ENCODE results near the gene ASB3.

DNA sequence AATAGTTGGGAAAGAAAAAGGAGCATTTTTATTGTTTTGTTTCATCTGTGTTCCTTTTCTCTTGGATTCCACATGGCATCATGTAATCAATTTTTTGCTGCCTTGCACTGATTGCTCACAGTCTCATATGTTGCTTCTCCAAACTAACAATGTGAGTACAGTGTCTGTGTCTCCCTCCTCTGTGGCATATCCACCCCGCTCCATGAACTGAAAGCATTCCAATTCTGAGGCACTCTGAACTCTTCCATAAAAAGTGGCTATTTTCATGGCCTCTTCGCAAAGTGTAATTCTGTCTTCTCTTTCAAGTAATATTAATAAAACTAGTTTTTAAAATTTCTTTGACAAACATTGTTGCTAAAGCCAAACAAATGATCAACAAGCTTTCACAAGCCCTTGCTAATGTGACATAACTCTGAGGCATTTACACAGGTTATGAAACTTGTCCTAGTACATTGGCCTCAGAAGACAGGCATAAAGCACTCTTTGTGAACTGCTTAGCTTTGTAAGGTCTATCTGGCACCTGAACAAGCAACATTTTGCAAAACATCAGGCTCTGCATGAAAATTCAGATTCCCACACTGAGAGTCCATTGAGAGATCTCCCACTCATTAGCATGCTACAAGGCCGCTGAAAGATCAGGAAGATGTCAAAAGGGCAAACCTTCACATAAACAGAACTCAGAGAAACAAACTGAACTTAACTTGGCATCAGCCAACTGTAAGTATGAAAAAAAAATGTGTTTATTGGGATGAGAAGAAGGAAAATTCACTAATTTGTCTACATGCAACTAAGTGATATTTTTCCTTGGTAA lies 40.0 kb upstream of the ASB3 start:
- TF ChIP-seq CTCF (IDR thresholded peaks at IDR 0.05; ENCODE audit: low read depth, low read length, missing input control): no peak
- no peak for TF ChIP-seq GABPA (IDR thresholded peaks at IDR 0.05 in 1 of 2, conservative IDR thresholded peaks at IDR 0.05 in 1 of 2)
- TF ChIP-seq HNF4A (conservative IDR thresholded peaks at IDR 0.05): peak; percentile 90 to 91
- peak; percentile 69 for TF ChIP-seq TAF1 (conservative IDR thresholded peaks at IDR 0.05)
